Fibroblast of skin of scalp (primary cell): ENCODE measurements around the gene HOXB4.
A peak's percentile ranks its signal among the peaks of the same experiment; 100 is the strongest.

Experiments used
- DNase-seq: peaks from one replicate; pipeline ENCODE4 v3.0.0-alpha.2; 2013

Gene HOXB4

DNA sequence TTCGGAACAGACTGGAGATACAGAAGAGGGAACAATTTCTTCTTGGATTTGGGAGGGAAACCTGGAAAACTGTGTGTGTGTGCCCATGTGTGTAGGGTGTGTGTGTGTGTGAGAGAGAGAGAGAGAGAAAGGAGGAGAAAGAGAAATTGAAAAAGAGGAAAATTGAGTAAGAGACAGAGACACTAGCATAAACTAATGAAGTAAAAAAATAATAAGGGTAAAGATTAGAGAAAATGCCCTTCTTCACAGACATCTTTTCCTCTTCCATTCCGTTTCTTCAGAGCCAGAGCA is 19.4 kb downstream of the HOXB4 start:
- DNase-seq, result no peak

DNA sequence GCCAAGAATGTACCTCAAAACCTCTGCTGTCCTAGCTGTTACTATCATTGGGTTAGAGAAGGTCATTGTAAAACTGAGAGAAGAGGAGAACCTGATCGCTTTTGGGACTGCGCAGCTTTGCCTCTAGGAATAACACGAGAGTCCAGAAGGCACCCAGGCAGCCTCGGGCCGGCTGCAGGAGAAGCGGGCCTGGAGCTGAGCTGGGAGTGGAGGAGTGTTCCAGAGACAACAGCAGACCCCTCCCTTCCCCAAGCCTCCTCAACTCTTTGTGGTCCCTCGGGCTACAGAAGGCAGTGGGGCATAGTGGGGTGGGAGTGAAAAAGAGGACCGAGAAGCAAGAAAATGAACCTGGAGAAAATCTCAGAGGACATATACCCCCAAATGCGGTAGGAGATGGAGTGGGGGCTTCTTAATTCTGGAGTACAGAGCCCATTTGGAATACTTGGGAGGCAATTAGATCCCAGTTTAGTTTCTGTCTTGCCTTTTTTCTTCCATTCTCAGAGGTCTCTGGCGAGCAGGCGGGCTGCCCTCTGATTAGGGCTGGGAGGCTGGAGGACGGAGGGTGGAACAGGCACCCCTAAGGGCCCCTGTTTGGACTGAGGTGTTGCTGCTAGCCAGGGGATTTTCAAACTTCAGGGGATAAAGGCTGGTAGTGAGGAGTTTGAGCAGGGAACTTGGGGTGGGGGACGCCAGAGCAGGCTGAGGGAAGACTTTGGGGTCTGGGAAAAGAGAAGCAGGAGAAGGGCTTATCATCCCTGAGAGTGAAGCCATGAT is 19.9 kb downstream of the HOXB4 start:
- DNase-seq, result no peak

GRCh38 chr17:48556576-48557401 is 21.4 kb downstream of the HOXB4 start:
- DNase-seq, result no peak

DNA sequence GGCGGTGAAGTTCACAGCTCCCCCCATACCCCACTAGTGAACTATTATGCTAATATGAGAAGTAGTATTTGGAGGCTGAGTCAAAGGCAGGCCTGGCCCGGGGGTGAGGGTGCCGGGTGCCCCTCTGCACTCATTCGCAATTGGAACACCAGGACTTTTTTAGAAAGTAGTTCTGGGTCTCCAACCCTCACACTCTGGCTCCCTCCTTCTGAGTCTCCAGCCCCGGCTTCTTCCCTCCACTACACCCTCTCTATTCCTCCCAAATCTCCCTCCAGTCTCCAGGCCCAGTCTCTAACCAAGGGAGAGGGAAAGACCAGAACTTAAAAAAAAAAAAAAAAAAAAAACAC is 21.9 kb downstream of the HOXB4 start:
- no peak for DNase-seq

- DNase-seq, result peak; percentile 91
These were observed 22.6 kb downstream of the HOXB4 start for GRCh38 chr17:48555258-48556228.

- no peak for DNase-seq
These were observed 23.5 kb downstream of the HOXB4 start for GRCh38 chr17:48554412-48555257.

DNA sequence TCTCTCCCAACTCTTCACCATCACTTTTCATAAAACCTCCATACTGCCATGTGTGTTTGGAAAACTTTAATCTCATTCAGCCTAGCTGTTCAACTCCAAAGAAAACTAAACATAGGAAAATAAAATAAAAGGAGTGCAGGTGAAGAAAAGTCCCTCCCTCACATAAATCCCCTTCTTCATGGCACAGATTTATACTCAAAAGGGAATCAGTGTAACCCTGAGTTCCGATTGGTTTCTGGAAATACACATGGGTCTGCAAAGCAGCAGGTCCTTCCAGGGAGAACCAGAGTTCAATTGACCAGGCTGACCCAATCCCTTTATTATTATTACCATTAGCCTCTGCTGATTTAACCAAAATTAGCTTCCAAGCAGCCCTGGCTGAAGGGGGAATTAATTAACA is 24.3 kb downstream of the HOXB4 start:
- no peak for DNase-seq

GRCh38 chr17:48553190-48553547 is 25.0 kb downstream of the HOXB4 start:
- DNase-seq, result no peak

DNA sequence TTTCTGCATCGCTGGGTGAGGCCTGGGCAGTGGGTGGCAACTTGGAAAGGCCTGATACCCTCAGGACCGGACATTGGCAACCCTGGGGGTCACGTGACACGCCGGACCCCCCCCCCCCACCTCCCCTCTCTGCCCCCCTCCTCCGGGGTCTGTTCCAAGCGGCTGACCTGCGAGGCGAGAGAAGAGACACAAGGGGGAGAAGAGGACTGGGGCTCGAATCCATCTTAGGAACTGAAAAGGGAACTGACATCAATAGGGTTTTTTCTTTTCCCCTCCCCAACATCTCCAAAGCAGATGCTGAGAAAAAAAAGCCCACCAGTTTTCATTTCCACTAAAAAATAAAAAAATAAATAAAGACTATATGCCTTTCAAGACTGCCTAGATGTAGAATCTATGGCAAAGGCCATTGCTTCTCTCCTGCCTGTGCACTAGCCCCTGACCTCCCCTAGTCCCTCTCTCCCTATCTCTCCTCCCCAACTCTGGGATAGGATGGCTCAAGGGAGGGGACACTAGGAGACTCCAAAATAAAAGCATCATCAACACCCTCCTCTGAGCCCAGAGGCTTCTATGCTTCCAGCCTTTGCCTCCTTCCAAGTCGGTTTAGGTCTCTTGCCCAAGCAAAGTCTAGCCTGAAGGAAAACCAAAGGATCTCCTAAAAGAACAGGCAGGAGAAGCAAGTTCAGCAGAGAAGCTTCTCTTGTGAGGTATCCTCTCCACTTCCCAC is 25.5 kb downstream of the HOXB4 start:
- DNase-seq, result no peak

GRCh38 chr17:48551596-48552465 is 26.3 kb downstream of the HOXB4 start:
- no peak for DNase-seq

DNA sequence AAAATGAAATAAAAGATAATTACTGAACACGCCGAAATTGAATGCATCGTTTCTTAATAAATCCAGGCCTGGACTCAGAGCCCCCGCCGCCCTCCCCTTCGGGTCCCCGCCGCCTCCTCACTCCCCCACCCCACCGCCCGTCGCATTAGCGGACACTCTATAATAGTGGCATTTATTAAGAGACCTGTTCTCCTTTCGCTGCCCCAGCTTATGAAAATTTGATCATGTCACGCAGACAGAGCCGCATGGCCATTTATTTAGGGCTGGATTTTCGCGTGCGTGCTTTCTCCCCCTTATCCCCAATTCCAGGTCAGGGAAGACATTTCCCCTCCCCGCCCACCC is 27.0 kb downstream of the HOXB4 start:
- no peak for DNase-seq

- no peak for DNase-seq
These were observed 27.5 kb downstream of the HOXB4 start for GRCh38 chr17:48550502-48551213.

- DNase-seq, result no peak
These were observed 28.1 kb downstream of the HOXB4 start for GRCh38 chr17:48549914-48550501.

DNA sequence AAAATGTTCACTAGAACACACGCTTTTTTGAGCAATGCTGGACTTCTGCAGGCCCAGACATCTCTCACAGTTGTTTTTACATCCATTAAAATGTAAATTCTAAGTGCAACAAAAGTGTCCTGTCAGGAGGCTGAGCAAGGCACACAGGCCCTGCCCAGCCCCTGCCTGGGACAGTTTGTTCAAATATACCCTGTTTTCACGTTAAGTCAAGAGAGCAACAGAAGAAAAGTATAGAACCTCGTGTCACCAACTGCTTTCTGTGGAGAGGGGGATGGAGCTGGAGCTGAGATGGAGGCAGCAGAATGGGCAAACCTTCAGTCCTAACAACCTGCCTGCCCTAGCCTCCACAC is 28.9 kb downstream of the HOXB4 start:
- DNase-seq, result no peak

DNA sequence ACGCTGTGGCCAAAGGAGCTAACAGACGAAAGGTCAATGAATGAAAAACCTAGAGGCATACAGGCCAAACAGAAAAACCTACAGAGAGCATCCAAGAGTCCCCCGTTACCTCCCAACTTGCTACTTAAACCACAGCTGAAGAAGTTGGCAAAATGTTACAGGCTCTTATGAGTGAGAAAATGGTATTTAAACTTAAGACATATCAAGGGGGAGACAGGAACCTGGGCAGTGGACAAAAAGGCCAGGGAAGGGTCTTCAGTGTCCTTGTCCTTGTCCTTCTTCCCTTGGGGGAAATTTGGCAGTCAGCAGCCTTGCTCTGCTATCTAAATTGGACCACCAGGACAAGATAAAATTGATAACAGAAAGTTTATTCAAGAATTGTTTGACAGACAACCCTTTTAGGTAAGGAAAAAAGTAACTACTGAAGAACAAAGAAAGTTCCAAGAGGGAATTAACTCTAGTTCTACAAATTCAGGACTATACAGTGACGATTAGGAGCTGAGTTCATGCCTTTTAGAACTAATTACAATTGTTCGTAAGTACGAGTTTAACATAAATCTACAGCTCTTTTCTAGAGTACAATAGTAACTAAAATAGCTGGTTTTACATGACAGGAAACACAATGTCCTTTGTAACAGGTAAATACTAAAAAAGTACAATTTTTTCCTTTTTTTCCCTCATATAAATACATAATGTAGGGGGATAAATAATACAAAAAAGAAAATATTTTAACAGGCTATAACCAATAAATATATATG is 29.4 kb downstream of the HOXB4 start:
- no peak for DNase-seq

GRCh38 chr17:48547808-48548522 is 30.2 kb downstream of the HOXB4 start:
- DNase-seq, result peak; percentile 82

- no peak for DNase-seq
These were observed 31.0 kb downstream of the HOXB4 start for GRCh38 chr17:48546924-48547807.
